ENCODE data around the gene SERPINB10.

GRCh38 chr18:63872586-63872985, 35.2 kb upstream of the SERPINB10 start:
- TF ChIP-seq ZNF8 (CRISPR knock-in tag; IDR thresholded peaks at IDR 0.05), result no peak
- no peak for TF ChIP-seq PATZ1 (CRISPR knock-in tag; IDR thresholded peaks at IDR 0.05; ENCODE audit: borderline replicate concordance)
- no peak for TF ChIP-seq BACH2 (CRISPR knock-in tag; IDR thresholded peaks at IDR 0.05; ENCODE audit: borderline replicate concordance)
- TF ChIP-seq ISL1 (CRISPR knock-in tag; IDR thresholded peaks at IDR 0.05), result no peak

Measured in SK-N-SH treated with all-trans-retinoic acid at 6 μM for 48 hours (cell line).